Kidney glomerular epithelial cell (primary cell): ENCODE data around the gene TUBAL3.
A peak's percentile ranks its signal among the peaks of the same experiment; 100 is the strongest.
"Not testable (repeated sequence)": the region's sequence is repeated elsewhere in the genome, so short reads cannot be mapped to it uniquely, and the experiment has no call there.

Experiments
- DNase-seq: peaks from one replicate; lab custom pipeline; 2025; lab: John Stamatoyannopoulos, UW

Gene TUBAL3

DNA sequence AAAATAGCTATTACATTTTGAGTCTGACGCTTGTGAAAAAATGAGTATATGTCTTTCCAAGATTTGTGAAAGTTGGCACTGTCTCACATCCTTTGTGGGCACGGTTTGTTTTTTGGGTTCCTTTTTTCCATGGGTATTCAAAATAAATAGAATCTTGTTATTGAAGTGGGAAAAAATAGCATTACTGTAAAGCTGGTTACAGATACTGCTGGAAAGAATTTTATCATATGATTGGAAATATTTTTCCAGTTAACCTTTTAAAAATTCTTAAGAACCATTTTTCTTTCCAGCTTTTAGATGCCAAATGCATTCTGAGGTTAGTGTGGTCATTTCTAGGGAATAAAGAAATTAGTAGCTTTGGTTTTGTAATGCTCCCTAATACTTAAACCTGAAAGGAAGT, 19.1 kb upstream of the TUBAL3 start:
- DNase-seq: no peak

- DNase-seq: no peak
Measured at GRCh38 chr10:5419466-5420094, 15.0 kb upstream of the TUBAL3 start.

- DNase-seq: no peak
Measured at GRCh38 chr10:5418584-5418983, 14.0 kb upstream of the TUBAL3 start.

DNA sequence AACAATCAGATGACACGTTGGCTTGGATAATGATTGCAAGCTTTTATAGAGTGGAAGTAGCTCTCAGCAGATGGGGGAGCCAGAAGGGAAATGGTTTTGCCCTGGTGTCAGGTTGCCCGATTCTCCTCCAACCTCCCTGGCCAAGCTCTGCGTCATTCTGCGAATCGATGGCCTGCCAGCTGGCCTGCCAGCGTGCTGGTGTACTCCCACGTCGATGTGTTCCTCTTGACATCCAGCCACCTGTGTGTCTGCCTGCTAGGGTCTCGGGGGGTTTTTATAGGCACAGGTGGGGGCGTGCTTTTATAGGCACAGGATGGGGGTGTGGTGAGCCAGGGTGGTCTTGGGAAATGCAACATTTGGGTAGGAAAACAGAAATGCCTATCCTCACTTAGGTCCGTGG, 12.4 kb upstream of the TUBAL3 start:
- no peak for DNase-seq

DNA sequence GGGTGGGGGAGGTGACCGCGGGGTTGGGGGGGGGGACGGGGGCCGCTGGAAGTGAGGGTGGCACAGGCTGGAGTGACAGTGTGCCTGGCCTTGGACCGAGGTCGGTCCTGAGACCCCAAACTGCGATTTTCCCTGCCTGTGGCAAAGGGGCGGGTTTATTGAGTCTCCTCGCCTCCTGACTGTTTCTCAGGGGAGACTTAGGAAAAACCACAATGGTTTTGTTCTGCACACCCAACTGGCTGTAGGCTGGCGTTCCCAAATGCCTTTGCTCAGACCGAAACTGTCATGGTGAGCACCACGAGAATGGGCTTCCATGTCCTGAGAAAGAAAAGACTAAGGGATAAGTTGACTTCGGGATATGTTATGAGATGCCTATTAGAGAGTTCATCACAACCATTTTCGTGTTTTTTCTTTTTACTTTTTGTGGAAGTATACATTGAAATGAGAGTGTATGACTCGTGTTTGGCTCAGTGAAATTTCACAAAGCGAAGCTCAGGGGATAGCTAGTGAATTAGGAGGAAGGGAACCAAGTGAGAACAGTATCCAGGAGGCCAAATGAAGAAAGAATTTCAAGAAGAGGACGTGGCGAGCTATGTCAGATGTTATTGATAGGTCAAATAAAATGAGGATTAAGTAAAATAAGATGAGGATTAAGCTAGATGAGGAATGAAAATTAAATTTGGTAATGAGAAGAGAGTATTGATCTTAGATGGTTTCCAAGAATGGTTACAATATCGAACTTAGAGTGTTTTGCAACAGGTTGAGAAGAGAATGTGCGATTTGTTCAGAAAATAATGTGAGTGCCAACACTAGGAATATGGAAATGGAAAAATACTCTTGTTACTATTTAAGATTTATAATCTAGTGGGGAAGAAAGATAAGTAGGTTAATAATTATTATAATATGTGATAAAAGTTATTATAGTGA, 8.6 kb upstream of the TUBAL3 start:
- peak; percentile 3 for DNase-seq

DNA sequence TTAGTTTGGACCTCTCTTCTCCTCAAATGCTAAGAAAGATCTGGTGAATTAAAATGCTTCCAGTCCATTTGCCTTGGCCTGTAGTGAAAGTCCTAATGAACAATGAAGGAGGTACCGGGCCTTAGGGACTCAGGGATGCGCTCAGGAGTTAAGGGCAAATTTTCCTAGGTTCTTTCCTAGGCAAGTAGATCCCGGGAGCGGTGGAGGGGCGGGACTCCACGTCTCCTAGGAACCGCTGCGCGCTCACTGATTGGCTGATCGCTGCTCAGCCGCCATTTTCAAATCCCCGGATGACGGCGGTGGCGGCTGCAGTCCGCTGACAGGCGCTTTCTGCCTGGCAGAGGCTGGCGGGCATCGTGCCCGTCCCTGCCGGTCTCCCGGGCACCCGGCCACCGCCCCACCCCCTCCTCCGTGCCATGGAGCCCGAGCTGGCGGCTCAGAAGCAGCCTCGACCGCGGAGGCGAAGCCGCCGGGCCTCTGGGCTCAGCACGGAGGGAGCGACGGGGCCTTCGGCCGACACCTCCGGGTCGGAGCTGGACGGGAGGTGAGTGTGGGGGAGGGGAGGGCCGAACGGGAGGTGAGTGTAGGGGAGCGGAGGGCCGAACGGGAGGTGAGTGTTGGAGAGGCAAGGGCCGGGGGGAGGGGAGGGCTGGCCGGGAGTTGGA, 7.8 kb upstream of the TUBAL3 start, which contains the start of gene NET1:
TSS of gene NET1 (plus strand) at position 281 of the 665 bp plus-strand sequence. CDS start at position 417, 136 bp downstream.
- DNase-seq: peak; percentile 81

DNA sequence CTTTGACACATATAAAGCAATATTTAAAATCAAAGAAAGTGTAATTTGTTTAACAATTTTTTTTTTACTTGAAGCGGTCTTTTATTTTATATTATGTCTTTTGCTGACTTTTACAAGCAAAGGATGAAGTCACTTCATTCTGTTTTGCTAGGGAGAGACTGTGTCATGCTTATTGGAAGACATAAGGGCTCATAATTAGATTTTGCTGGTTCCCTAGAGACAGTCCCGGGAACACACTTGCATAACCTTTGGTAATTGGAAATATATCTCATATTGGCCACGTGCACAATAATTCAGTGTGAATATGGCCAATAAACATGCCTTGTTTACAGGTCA, 7.3 kb upstream of the TUBAL3 start:
- no peak for DNase-seq

GRCh38 chr10:5410787-5411186, 6.2 kb upstream of the TUBAL3 start:
- not testable (repeated sequence) for DNase-seq

DNA sequence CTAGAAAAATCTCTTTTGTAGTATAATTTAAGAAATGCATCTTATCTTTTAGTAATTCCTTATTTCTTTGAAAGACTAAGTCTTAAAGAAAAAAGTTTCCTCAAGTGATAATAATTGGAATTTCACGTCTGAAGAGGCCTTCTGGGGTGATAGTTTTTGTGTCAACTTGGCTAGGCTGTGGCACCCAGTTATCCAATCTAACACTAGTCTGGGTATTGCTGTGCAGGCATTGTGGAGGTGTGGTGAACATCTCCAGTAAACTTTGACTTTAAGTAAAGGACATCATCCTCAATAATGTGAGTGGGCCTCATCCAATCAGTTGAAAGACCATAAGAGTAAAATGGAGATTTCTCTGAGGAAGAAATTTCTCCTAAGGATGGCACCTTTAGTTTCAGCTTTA, 2.3 kb upstream of the TUBAL3 start:
- DNase-seq: no peak

- DNase-seq: no peak
Measured at GRCh38 chr10:5402798-5403197, 1.8 kb downstream of the TUBAL3 start.

DNA sequence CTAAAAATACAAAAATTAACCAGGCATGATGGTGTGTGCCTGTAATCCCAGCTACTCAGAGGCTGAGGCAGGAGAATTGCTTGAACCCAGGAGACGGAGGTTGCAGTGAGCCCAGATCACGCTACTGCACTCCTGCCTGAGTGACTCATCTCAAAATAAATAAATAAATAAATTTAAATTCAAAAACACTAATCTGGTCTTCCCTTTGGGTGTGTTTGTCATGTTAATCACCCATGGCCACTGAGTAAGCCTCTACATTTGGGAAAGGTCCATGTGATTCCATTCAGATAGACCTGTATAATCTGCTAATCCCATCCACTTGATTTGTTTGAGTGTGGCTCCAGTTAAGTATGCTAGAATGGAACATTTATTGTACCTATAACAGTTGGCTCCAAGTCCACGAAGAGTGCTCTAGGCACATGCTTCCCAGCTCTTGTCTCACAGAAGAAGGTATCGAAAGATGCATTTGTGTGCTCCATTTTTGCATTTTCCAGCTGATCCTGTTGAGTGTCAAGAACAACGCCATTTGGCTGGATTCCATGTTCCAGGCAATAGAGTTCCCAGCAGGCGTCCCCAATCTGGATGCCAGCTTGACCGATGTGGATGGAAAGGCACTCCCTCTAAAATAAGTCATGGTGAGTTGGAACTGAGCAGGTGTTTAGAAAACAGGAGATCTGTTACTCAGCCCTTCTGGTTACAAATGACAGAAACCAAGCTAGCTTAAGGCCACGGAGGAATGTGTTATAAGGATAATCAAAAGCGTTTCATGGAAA, 4.0 kb downstream of the TUBAL3 start:
- no peak for DNase-seq

GRCh38 chr10:5399332-5399731, 5.3 kb downstream of the TUBAL3 start:
- no peak for DNase-seq

- no peak for DNase-seq
Measured at GRCh38 chr10:5396556-5397300, 7.9 kb downstream of the TUBAL3 start.

DNA sequence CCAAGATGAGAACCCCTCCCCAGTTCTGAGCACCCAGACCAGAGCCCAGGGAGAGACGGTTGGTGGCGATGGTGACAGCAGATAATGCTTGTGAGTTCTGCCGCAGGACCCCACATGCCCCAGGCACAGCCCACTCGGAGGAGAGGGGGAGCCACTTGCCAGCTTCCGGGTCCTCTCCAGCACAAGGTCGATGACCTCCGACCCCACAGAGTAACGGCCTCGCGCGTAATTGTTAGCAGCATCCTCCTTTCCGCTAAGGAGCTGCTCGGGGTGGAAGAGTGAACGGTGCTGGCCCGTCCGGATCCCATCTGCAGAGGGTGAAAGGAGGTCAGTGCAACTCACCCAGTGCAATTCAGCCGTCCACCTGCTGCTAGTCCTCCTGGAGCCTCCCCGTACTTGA, 9.5 kb downstream of the TUBAL3 start:
- no peak for DNase-seq

GRCh38 chr10:5393529-5393928, 11.1 kb downstream of the TUBAL3 start:
- no peak for DNase-seq

DNA sequence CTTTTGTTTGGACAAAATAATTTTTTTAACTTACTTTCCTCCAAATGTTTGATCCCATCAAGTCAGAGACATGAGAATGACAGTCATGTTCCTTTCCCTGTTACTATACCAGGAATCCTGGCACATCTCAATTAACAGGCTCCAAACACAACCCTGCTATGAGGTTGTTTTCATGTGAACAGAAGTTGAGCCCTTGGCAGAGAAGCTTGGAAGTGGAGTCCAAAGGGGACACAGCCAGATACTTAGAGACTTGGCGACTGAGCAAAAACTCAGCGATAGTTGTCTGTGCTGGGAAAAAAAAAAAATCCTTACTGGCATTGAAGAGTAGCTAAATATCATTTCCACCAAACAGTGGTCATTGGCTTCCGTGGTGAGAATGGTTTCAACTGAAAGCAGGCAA, 12.8 kb downstream of the TUBAL3 start:
- no peak for DNase-seq

DNA sequence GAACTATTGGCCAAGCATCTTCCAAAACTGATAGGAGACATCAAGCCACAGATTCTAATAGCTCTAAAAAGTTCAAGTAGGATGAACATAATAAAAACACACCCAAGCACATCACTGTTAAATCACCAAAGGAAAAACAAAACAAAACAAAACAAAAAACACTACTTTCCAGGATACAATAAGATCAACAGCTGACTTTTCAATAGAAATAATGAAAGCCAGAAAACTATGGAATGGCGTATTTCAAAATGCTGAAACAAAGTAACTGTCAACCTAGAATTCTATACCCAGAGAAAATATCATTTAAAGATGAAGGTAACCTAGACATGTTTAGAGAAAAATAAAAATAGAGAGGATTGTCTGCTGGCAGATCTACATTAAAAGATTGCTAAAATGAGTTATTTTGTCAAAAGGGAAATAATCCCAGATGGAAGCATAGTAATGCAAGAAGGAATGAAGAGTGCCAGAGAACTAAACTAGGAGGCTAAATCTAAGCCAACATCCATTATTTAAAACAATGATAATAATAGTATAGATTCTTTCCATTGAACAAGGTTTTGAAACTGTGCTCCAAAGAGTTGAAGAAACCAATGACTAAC, 13.9 kb downstream of the TUBAL3 start:
- DNase-seq: no peak

- DNase-seq: no peak
Measured at GRCh38 chr10:5387169-5387568, 17.5 kb downstream of the TUBAL3 start.

GRCh38 chr10:5385224-5385623, 19.4 kb downstream of the TUBAL3 start:
- no peak for DNase-seq

GRCh38 chr10:5381187-5381586, 23.4 kb downstream of the TUBAL3 start:
- DNase-seq: no peak

GRCh38 chr10:5380395-5380794, 24.2 kb downstream of the TUBAL3 start:
- DNase-seq: not testable (repeated sequence)
